Activated B cell treated with CpG ODN at 0.5 μM for 24 hours (primary cell): ENCODE results near the gene CLMN. TPM values are rescaled to one million over a fixed set of nuclear protein-coding genes. Genes with fewer than 3 reads are reported as not detected.

Experiments used
- ATAC-seq: fragments of 200-7000 bp; cut with Tn5 transposase; one replicate; pipeline ENCODE4 v1.10.0; 2021; ENCODE audit warnings: low read depth, mild to moderate bottlenecking, moderate library complexity
- CTCF ChIA-PET: fragments of 350-600 bp; sonication (Branson Sonifier 250); formaldehyde crosslinking; loops from one replicate; lab custom pipeline; 2021; ENCODE audit warnings: antibody characterized with exemption; lab: Charles Lee
- POLR2A ChIA-PET: fragments of 350-600 bp; sonication (Branson Sonifier 250); formaldehyde crosslinking; loops from one replicate; lab custom pipeline; 2021; ENCODE audit warnings: antibody characterized with exemption; lab: Charles Lee
- DNase-seq: peaks from one replicate; pipeline ENCODE4 v3.0.0; 2022
- H3K27ac Mint-ChIP-seq: one replicate; pipeline ENCODE4 v1.8.0; 2020; ENCODE audit warnings: mixed read lengths
- H3K27me3 Mint-ChIP-seq: one replicate; pipeline ENCODE4 v1.8.0; 2021; ENCODE audit warnings: mixed read lengths
- H3K36me3 Mint-ChIP-seq: one replicate; pipeline ENCODE4 v1.8.0; 2021; ENCODE audit warnings: low read depth, mixed read lengths
- H3K4me1 Mint-ChIP-seq: one replicate; pipeline ENCODE4 v1.8.0; 2021; ENCODE audit warnings: mixed read lengths
- H3K4me3 Mint-ChIP-seq: one replicate; pipeline ENCODE4 v1.8.0; 2020; ENCODE audit warnings: mild to moderate bottlenecking, mixed read lengths
- H3K9me3 Mint-ChIP-seq: one replicate; pipeline ENCODE4 v1.8.0; 2020; ENCODE audit warnings: mixed read lengths
- intact Hi-C: fragments of 100-400 bp; cut with micrococcal nuclease; formaldehyde crosslinking; loops from one replicate; pipeline ENCODE4 v1.15.1; 2024
- total RNA-seq: library from RNA; stranded (reverse); gene quantifications from 2 replicates; pipeline ENCODE4 v1.2.3, GENCODE V29; 2022
- TF ChIP-seq, protein P1 (sequence below): fragments of 200-600 bp; IDR thresholded peaks from one replicate; pipeline ENCODE4 v1.8.0; 2022; ENCODE audit warnings: antibody characterized with exemption, mild to moderate bottlenecking

The CLMN gene
- total RNA-seq, 1 donor from 2014 or later = 23.9 TPM

DNA sequence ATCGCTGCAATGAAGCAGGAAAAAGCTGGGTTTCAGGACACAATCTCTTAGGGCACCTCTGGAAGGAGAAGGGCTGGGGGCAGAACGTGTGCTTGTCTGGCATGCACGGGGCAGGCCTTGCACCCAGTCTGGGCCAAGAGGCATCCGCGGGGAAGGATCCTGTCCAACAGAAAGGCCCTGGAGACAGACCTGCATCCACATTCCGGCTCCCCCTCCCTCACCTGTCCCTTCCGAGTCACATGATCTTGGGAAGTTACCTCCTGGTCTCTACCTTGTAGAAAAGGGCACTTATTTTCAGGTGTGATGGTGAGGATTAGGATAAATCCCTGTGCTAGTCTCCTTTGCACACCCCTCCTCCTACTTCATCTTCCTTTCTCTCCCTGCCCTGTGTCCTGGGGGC is 25.4 kb downstream of the CLMN start:
- H3K27me3 Mint-ChIP-seq = no peaks in the 10 kb centered on the region
- H3K36me3 Mint-ChIP-seq = peaks cover 10% of the 10 kb centered on the region
- intact Hi-C loops = no loop called here
- no peak overlapping the region for H3K27ac Mint-ChIP-seq
- peaks cover 10% of the 10 kb centered on the region for H3K9me3 Mint-ChIP-seq
- ChIA-PET CTCF (interaction anchor here (0.6 kb wide), 1 partner anchor 56 kb away, joined by 3 read pairs; no protein-coding TSS in a partner anchor), POLR2A (interaction anchor here (1.5 kb wide), 1 partner anchor 29 kb away, joined by 11 read pairs; no protein-coding TSS in a partner anchor)
- TF ChIP-seq, protein P1, sequence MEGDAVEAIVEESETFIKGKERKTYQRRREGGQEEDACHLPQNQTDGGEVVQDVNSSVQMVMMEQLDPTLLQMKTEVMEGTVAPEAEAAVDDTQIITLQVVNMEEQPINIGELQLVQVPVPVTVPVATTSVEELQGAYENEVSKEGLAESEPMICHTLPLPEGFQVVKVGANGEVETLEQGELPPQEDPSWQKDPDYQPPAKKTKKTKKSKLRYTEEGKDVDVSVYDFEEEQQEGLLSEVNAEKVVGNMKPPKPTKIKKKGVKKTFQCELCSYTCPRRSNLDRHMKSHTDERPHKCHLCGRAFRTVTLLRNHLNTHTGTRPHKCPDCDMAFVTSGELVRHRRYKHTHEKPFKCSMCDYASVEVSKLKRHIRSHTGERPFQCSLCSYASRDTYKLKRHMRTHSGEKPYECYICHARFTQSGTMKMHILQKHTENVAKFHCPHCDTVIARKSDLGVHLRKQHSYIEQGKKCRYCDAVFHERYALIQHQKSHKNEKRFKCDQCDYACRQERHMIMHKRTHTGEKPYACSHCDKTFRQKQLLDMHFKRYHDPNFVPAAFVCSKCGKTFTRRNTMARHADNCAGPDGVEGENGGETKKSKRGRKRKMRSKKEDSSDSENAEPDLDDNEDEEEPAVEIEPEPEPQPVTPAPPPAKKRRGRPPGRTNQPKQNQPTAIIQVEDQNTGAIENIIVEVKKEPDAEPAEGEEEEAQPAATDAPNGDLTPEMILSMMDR = no peak
- no peak overlapping the region for H3K4me3 Mint-ChIP-seq
- ATAC-seq (no peak), DNase-seq (no peak)
- peaks cover 69% of the 10 kb centered on the region for H3K4me1 Mint-ChIP-seq

DNA sequence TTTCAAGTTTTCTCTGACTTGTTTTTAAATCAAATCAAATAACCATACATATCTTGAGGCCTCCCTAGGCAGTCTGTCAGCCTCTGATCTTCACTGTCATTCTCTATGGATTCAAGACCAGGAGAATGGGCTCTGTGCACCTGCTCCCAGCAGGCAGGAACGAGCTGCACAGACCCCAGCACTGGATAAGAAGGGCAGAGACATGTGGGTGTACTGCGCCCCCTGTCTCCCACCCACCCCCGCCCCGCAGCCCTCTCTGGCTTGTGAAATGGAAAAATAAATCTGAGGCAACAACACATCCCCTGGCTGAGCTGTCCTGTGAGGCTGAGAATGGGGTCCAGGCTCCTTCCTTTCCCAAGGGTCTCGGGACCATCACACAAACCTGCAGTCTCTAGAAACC is 26.3 kb downstream of the CLMN start:
- intact Hi-C loops = no loop called here
- POLR2A ChIA-PET = no interaction called here
- no peaks in the 10 kb centered on the region for H3K27me3 Mint-ChIP-seq
- H3K27ac Mint-ChIP-seq = no peak overlapping the region
- ATAC-seq (no peak), DNase-seq (no peak)
- CTCF ChIA-PET = no interaction called here
- H3K9me3 Mint-ChIP-seq = peaks cover 12% of the 10 kb centered on the region
- H3K4me1 Mint-ChIP-seq = peaks cover 63% of the 10 kb centered on the region
- no peak overlapping the region for H3K4me3 Mint-ChIP-seq
- H3K36me3 Mint-ChIP-seq = peaks cover 12% of the 10 kb centered on the region
- TF ChIP-seq, protein P1 = no peak

DNA sequence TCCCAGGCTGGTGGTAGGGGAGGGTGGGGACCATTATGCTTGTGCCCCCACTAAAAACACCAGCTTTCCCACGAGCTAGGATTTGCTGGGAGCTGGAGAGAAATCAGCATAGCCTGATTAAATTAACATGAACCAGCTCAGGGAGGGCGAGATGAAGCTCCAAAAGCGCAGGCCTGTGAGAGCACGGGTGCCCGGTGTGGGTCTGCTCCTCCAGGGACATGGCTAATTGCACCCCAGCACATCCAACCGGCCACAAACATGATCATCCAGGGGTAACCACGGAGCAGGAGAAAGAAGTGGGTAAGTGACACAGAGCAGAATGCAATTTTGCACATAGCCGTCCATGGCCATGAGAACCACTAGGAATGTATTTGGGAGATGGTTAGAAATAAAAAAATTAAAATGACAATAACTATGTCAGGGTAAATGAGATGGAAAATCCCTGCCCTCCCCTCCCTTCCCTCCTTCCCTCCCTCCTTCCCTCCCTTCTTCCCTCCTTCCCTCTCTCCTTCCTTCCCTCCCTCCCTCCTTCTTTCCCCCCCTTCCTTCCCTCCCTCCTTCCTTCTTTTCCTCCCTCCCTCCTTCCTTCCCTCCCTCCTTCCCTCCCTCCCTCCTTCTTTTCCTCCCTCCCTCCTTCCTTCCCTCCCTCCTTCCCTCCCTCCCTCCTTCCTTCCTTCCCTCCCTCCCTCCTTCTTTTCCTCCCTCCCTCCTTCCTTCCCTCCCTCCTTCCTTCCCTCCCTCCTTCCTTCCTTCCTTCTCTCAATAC is 26.9 kb downstream of the CLMN start:
- TF ChIP-seq, protein P1 = no peak
- H3K27me3 Mint-ChIP-seq = no peaks in the 10 kb centered on the region
- DNase-seq (no peak), ATAC-seq (no peak)
- H3K27ac Mint-ChIP-seq = no peak overlapping the region
- peaks cover 57% of the 10 kb centered on the region for H3K4me1 Mint-ChIP-seq
- no peak overlapping the region for H3K4me3 Mint-ChIP-seq
- POLR2A ChIA-PET = interaction anchor here (1.0 kb wide), 1 partner anchor 35 kb away, joined by 3 read pairs; no protein-coding TSS in a partner anchor
- CTCF ChIA-PET = no interaction called here
- peaks cover 12% of the 10 kb centered on the region for H3K9me3 Mint-ChIP-seq
- H3K36me3 Mint-ChIP-seq = peaks cover 12% of the 10 kb centered on the region
- intact Hi-C loops = no loop called here

DNA sequence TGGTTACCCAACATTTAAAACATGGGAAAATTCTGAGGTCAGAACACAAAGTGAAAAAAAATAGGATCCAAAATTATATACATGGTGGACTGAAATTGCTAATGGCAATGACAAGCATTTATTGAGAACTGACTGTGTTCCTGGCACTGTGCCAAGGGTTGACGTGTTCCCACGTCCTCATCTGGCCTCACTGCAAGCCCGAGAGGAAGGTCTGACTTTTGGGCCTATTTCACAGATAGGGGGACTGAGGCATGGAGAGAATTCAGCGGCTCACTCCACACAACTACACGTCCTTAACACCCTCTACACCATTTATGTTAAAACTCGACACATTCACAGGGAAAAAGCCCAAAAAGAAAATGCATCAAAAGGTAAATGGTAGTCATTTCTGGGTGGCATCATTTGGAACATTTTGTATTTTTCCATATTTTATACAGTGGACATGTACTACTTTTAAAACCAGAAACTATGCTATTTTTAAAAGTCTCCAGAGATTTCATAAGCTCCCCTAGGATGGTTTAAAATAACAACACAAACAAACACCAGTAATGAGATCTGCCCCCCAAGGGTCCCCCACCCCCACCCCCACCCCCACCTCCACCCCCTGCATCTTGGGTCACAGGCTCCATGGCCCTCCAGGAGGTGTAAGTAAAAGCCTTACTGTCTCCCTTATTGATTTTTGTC is 27.7 kb downstream of the CLMN start:
- Mint-ChIP-seq H3K4me3 (no peak overlapping the region), H3K4me1 (peaks cover 55% of the 10 kb centered on the region), H3K27ac (no peak overlapping the region), H3K9me3 (peaks cover 12% of the 10 kb centered on the region), H3K27me3 (no peaks in the 10 kb centered on the region), H3K36me3 (peaks cover 12% of the 10 kb centered on the region)
- DNase-seq (no peak), ATAC-seq (no peak)
- TF ChIP-seq, protein P1 = no peak
- ChIA-PET POLR2A (interaction anchor here (0.6 to 1.6 kb wide), 4 partner anchors 8 to 133 kb away, joined by 3 to 8 read pairs (median 4); partner anchors contain the start of gene CLMN), CTCF (no interaction called here)
- intact Hi-C loops = no loop called here

DNA sequence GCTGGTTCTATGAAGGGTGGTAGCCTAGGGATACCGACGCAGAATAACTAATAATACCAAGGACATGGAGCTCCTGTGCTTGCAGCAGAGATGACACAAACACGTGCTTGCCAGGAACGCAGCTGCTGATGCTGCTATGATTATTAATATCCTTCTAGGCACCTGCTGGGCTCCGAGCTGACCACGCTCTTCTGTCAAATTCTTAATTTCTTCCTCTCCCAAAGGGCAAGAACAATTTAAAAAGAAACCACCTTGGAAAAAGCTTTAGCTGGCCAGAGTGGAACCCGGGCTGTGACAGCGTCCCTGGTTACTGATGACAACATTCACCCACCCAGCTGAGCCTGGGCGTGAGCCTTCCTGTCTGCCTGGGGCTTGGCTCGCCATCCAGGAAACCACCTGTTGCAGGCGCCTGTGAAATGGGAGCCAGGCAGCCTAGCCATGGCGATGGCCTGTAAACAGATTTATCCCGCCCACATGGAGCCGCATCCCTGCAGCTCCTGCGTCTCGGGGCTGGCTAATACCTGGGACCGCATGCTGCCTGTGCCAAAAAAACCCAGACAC is 28.8 kb downstream of the CLMN start:
- Mint-ChIP-seq H3K4me1 (peaks cover 53% of the 10 kb centered on the region), H3K4me3 (no peak overlapping the region), H3K27me3 (no peaks in the 10 kb centered on the region), H3K36me3 (peaks cover 5% of the 10 kb centered on the region), H3K27ac (peak overlapping the region; percentile 24), H3K9me3 (peaks cover 7% of the 10 kb centered on the region)
- intact Hi-C loops = no loop called here
- ATAC-seq (peak; percentile 47), DNase-seq (no peak)
- TF ChIP-seq, protein P1 = no peak
- CTCF ChIA-PET = no interaction called here
- POLR2A ChIA-PET = interaction anchor here (0.6 to 1.6 kb wide), 3 partner anchors 25 to 132 kb away, joined by 3 to 5 read pairs (median 4); partner anchors contain the start of gene CLMN
